Stimulated activated CD4-positive, alpha-beta T cell treated with anti-CD3 and anti-CD28 coated beads, Interleukin-4, amount 100 ng/mL, for 24 hours (primary cell): ENCODE data around the gene RPE65.
"Not testable (repeated sequence)": the region's sequence is repeated elsewhere in the genome, so short reads cannot be mapped to it uniquely, and the experiment has no call there.

Experiments
- DNase-seq: peaks from one replicate; pipeline ENCODE4 v3.0.0-alpha.2; 2020

Gene RPE65

DNA sequence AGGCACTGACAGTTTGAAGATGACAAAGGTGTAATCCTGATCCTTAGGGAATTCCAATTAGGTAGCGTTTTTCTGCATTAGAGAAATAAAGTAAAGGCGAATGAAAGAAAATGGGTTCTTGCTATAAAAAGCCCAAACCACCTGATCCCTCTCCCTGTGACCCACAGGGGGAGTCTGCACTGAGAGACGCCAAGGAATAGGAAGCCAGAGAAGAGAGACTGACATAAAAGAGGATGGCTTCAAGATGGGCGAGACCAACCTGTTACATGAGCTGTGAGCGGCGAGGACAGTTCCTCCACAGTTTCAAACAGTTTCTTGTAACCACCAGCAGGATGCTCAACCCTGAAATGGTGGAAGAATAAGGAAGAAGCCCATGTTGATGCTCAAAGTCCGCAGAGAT, 1.4 kb downstream of the RPE65 start:
- DNase-seq = no peak

DNA sequence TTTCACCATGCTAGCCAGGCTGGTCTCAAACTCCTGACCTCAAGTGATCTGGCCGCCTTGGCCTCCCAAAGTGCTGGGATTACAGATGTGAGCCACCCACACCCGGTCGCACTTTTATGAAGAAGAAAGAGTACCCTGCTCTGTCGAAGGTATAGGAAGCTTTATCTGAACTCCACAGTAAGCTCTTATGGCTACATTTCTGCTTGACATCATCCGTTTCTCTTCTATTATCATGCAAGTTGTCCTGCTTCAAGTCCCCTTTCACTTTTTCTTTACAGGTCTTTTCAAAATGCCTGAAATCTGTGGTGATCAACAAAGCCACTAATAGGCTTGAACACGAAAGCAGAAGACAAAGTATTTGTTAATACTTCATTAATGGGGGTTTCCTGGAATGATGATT, 4.0 kb downstream of the RPE65 start:
- DNase-seq = no peak

DNA sequence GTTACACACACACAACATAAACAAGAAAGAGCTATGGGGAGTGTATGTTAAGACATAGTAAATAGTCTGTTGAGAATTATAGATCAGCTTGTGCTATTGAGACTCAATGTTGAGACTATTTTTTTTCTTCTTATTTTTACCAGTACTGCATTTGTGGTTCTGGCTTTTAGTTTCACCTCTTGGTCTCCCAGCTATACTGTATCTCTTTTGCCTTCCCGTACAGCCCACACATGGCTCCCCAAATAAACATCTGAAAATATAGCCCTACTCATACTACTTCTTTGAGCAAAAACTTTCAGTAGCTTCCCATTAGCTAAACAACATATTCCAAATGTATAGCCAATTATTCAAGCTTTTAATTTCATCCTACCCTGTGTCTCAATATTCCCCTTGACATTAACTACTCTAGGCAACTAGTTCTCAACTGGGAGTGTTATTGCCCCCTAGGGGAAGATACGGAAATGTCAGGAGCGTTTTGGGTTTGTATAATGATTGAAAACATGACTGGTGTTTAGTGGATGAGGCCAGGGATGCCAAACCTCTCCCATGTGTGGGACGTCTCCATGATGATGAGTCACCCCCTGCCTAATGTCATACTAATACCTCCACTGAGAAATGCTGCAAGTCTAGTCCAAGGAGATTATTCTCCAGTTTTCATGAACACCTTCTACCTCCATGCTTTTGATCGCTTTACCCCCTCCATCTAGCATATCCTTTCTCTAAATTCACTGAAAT, 6.8 kb downstream of the RPE65 start:
- DNase-seq = no peak

DNA sequence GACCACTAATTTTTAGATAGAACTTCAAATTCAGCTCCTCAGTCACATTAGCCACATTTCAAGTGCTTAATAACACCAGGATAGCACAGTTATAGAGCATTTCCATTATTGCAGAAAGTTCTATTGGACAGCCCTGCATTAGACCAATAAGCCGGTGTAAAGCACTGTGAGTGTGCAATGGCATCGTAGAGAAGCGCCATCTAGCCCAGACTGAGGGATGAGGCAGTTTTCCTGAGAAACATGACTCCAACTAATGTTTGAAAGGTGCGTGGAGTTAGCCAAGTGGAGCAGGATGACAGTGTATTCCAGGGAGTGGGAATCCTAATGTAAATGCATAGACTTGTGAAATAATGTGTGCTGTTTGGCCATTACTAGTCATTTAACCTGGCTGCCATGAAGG, 7.7 kb downstream of the RPE65 start:
- no peak for DNase-seq

DNA sequence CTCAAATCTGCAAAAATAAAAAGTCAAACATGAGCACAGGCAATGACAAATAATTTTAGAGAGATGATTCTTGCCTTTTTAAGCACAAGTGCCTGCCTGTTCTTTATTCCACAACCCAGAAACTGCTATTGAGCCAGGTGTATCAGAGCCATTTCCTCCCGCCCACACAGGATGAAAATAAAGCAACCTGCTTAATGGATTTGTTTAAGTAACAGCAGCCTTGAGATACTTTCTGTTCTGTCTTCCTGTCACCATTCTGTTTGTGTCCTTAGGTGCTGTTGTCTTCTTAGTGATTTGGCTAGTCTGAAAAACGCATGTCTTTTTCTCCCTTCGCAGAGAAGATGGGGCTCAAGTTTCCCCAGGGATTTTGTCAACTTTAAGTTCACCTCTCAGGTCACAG, 11.4 kb downstream of the RPE65 start:
- no peak for DNase-seq

DNA sequence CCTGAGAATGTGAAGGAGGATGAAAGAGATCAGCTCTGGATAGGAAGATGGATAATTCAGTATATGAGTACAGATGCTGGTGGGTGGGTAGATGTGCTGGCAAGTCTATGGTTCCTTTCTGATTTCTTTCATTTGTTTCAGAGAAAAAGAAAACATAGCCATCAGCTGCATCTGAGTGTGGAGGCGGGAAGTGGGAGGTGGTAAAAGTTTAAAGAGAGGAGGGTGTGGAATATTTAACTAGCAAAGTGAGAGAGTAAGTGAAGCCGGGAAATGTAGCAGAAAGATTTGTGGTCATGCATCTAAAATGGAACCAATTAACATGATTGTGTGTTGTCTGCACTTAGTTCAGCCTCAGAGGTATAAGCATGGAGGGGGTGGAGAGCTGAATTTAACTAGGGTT, 16.4 kb downstream of the RPE65 start:
- no peak for DNase-seq

DNA sequence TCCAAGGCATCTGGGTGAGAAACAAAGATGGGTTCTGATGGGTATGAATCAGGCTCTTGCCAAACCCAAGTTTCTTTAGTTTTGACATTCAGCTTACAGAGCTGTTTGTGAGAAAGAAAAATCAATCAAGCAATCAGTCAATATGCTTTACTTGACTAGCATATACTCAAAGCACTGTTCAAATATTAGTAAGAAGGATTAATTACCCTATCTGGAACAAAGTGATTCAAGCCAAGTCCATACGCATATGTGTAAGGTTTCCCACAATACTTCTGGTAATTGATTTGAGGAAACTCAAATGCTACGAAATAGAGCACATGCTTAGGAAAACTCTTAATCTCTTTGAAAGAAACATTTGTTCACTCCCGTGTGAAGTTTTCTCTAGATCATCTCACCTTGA, 18.7 kb downstream of the RPE65 start:
- DNase-seq = no peak

DNA sequence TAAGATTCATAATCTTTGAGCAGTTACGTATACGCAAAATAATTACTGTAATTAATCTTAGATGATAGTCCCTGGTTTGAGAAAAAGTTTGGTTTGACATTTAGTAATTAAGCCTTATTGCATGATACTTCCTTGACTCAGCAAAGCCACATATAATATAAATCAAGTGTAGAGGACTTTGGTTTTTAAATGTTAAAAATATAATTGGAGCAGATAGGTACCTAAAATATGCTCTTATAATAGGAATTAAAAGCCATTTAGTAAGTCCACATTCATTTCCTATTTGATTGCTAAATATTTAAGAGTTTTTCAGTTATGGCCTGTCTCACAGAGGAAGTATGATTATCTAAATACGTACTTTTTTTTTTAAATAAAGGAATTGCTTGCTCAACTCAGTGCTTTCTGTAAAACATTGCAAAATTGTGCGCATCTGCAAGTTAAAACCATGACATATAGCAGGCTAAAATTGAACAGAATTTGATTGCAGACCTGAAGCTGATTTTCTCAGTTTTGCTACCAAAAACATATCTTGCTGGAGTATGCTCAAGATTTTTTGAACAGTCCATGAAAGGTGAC, 20.4 kb downstream of the RPE65 start:
- no peak for DNase-seq

DNA sequence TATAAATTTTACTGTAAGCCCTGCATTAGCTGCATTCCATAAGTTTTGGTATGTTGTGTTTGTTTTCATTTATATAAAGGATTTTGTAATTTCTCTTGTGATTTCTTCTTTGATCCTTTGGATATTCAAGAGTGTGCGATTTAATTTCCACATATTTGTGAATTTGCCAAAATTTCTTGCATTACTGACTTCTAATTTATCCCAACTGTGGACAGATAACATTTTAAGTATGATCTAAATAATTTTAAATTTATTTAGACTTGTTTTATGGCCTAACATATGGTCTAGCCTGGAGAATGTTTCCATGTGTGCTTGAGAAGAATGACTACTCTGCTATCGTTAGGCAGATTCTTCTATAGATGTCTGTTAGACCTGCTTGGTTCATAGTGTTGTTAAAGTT, 23.2 kb downstream of the RPE65 start:
- no peak for DNase-seq

DNA sequence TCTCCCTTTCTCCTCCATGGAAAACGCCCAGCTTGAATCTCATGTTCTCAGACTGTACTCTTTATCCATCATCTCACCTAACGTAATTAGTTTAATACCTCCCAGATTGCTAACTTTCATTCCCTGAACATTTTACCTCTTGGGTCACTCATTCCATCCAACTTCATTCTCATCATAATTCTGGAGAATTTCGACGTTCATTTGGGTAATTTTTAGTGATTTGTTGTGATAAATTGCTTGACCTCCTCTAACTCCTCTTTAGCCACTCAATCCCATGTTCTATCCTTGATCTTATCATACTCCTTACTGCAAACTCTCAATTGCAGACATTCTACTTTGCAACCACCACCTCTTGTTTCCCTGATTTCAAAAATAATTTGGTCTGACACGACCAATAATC, 28.4 kb downstream of the RPE65 start:
- no peak for DNase-seq

DNA sequence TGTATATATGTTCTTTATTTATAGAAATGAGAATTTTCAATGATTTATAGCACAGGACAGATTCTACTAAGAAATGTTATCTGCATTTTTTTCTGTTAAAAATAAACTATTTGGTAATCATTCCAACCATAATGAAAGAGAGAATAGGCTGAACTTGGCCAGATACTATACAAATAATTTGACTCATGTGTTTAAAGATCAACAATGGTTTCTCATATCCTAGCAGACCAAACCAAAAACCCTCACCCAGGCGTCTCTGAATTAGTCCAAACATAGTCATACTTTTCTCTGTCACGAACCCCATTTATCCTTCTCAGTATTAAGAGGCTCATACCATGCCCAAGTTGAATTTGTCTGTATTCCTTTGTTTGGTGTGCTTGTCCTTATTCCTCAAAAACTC, 40.3 kb downstream of the RPE65 start:
- DNase-seq = no peak

DNA sequence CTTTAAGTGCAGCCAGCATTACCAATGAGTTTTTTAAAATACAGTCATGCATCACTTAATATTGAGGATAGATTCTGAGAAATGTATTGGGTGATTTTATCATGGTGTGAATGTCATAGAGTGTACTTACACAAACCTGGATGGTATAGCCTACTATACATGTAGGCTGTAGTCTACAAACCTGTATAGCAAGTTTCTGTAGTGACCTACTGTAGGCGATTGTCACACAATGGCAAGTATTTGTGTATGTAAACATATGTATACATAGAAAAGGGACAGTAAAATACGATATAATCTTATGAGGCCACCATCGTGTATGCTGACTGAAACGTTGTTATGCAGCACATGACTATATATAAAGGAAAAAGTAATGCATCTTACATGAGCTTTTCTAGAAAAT, 48.2 kb downstream of the RPE65 start:
- no peak for DNase-seq

DNA sequence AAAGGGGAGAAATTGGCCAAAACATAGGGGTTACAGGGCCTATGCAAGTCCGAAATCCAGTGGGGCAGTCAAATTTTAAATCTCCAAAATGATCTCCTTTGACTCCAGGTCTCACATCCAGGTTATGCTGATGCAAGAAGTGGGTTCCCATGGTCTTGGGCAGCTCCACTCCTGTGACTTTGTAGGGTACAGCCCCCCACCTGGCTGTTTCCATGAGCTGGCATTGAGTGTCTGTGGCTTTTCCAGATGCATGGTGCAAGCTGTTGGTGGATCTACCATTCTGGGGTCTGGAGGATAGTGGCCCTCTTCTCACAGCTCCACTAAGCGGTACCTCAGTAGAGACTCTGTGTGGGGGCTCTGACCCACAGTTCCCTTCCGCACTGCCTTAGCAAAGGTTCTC, 54.2 kb downstream of the RPE65 start:
- DNase-seq = not testable (repeated sequence)

DNA sequence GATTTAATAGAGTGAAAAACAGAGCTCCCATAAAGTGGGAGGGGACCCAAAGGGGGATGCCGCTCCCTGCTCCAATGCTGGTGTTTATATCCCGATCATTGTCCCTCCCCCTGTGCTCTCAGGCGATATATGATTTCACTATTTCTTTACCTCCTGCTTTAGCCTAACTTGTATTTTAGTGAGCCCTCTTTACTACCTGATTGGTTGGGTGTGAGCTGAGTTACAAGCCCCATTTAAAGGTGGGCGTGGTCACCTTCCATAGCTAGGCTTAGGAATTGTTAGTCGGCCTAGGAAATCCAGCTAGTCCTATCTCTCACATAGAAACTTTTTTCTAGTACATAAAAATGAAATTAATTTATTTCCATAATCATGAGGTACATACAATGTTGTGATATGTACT, 57.3 kb downstream of the RPE65 start:
- not testable (repeated sequence) for DNase-seq

DNA sequence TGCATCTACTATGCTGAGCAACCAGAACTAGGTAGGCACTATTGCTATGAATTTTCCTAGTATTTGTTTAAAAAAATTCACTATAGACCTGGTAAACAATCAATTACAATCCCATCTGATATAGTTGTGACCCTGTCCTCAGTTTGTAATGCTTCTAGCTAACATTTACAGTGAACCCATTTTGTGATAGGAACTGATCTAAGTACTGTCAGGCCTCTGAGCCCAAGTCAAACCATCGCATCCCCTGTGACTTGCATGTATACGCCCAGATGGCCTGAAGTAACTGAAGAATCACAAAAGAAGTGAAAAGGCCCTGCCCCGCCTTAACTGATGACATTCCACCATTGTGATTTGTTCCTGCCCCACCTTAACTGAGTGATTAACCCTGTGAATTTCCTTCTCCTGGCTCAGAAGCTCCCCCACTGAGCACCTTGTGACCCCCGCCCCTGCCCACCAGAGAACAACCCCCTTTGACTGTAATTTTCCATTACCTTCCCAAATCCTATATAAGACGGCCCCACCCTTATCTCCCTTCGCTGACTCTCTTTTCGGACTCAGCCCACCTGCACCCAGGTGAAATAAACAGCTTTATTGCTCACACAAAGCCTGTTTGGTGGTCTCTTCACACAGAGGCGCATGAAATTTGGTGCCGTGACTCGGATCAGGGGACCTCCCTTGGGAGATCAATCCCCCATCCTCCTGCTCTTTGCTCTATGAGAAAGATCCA, 63.8 kb downstream of the RPE65 start:
- DNase-seq = not testable (repeated sequence)

DNA sequence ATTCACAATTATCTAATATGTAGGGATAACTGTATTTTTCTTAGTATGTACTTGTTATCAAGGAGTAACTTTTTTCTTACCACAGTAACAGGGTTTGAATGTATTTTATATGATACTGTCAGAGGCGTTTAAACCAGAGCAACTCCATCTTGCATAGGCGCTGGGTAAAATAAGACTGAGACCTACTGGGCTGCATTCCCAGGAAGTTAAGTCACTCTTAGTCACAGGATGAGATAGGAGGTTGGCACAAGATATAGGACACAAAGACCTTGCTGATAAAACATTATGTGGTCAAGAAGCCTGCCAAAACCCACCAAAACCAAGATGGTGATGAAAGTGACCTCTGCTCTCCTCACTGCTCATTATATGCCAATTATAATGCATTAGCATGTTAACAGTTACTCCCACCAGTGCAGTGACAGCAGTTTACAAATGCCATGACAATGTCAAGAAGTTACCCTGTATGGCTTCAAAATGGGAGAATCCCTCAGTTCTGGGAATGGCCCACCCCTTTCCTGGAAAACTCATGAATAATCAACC, 64.8 kb downstream of the RPE65 start:
- DNase-seq = no peak

DNA sequence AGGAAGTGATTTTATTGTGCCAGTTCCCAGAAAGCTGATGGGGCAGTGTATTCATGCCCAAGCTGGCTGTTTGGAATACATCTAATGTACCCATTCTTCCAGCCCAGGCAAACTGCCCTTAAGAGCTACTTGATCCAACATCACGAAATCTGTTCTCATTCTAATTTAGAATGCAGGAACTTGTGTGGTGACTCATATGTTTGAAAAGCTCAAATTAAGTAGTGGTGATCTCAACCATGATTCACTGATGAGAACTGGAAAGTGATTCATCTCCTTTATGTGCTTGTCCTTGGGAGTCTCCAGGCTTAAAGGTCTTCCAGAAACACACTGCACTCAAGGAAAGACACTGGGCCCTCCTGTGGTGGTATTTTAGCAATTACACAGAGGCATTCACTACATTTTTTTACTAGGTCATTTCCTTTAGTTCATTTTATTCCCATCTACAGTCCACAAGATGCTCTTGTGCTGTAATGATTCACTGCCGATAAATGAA, 65.4 kb downstream of the RPE65 start:
- no peak for DNase-seq

DNA sequence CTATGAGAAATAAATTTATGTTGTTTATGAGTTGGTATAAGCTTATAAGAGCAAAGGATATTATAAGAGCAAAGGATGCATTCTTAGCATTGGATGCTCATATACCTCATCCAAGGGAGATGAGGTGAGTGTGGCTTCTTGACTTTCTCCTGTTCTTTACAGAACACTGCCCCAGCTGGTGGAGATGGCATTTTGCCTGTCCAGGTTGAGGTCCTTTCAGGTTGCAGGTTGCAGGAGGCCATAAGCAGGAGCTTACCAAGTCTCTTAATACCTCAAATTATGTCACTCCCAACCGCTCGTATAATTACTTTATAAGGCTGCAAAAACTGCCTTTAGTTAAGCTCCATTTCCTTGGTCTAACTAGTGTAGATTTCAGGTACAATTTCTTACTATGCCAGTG, 66.7 kb downstream of the RPE65 start:
- no peak for DNase-seq

DNA sequence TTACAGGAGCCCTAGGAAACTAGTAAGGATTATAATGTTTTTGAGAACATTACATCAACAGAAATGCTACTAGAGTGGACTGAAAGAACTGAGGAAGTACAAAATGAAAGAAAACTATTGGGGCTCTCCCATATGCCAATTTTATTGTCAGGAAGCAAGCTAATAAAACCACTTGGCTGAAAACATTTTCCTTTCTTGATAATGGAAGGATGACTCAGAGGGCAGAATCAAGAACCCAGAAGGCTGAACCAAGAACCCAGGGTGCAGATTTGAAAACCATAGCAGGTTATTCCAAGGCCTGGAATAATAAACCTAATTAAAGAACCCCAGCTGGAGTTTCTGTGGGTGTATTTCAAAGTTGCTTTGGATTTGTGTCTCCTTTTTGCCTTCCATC, 70.7 kb downstream of the RPE65 start:
- DNase-seq = no peak
